GM12878 (cell line): ENCODE results near the gene SLC37A1. TPM values are rescaled to one million over a fixed set of nuclear protein-coding genes. Genes with fewer than 3 reads are reported as not detected.
A peak's percentile ranks its signal among the peaks of the same experiment; 100 is the strongest.

Experiments
- BCL3 ChIP-seq: IDR thresholded peaks from 2 replicates; pipeline ENCODE4 v1.6.1; 2011; ENCODE audit warnings: borderline replicate concordance, low read depth, mild to moderate bottlenecking, moderate library complexity, low read length; ENCODE audit not compliant: insufficient read depth, poor library complexity, severe bottlenecking
- CHD1 ChIP-seq: IDR thresholded peaks from 2 replicates; pipeline ENCODE4 v1.6.1; 2012; ENCODE audit warnings: low read depth, low read length, improper control_type of control experiment
- CUX1 ChIP-seq: IDR thresholded peaks from 2 replicates; pipeline ENCODE4 v1.6.1; 2012; ENCODE audit warnings: improper control_type of control experiment, low read depth, low read length; ENCODE audit not compliant: insufficient replicate concordance
- ELK1 ChIP-seq: IDR thresholded peaks from 2 replicates; pipeline ENCODE4 v1.6.1; 2012; ENCODE audit warnings: low read depth, low read length, improper control_type of control experiment
- ESRRA ChIP-seq: IDR thresholded peaks from 2 replicates; pipeline ENCODE4 v1.6.1; 2012; ENCODE audit warnings: mild to moderate bottlenecking, low read length, improper control_type of control experiment
- HCFC1 ChIP-seq: fragments of 150-350 bp; IDR thresholded peaks from 2 replicates; pipeline ENCODE4 v1.6.1; 2014; ENCODE audit warnings: low read length
- HDGF ChIP-seq: fragments of 450-650 bp; IDR thresholded peaks from 2 replicates; pipeline ENCODE4 v1.6.1; 2016; ENCODE audit warnings: antibody characterized with exemption
- HSF1 ChIP-seq: fragments of 150-350 bp; IDR thresholded peaks from 2 replicates; pipeline ENCODE4 v1.6.1; 2014; ENCODE audit warnings: mild to moderate bottlenecking, low read depth, low read length
- IRF4 ChIP-seq: IDR thresholded peaks from 2 replicates; pipeline ENCODE4 v1.6.1; 2011; ENCODE audit warnings: low read depth, low read length
- JUND ChIP-seq: IDR thresholded peaks from 2 replicates; pipeline ENCODE4 v1.6.1; 2012; ENCODE audit warnings: low read depth, mild to moderate bottlenecking, low read length, improper control_type of control experiment, moderate library complexity
- MYB ChIP-seq: fragments of 150-350 bp; IDR thresholded peaks from 2 replicates; pipeline ENCODE4 v1.6.1; 2014; ENCODE audit warnings: mild to moderate bottlenecking, low read depth, low read length, borderline replicate concordance
- NFXL1 ChIP-seq: fragments of 450-650 bp; IDR thresholded peaks from 2 replicates; pipeline ENCODE4 v1.6.1; 2017; ENCODE audit warnings: antibody characterized with exemption, mild to moderate bottlenecking, borderline replicate concordance
- NR2F1 ChIP-seq: fragments of 450-650 bp; conservative IDR thresholded peaks from 2 replicates; pipeline ENCODE4 v1.6.1; 2017; ENCODE audit warnings: mild to moderate bottlenecking
- POLR2A ChIP-seq: IDR thresholded peaks from 2 replicates; pipeline ENCODE4 v1.6.1; 2011; ENCODE audit warnings: low read depth, mild to moderate bottlenecking, low read length
- SIN3A ChIP-seq: IDR thresholded peaks from 2 replicates; pipeline ENCODE4 v1.6.1; 2012; ENCODE audit warnings: low read depth, low read length, improper control_type of control experiment
- SP1 ChIP-seq: IDR thresholded peaks from one replicate; pipeline ENCODE4 v1.6.1; 2011; ENCODE audit warnings: low read depth, low read length
- SREBF1 ChIP-seq: IDR thresholded peaks from 2 replicates; pipeline ENCODE4 v1.6.1; 2012; ENCODE audit warnings: mild to moderate bottlenecking, low read length
- SRF ChIP-seq, 2 experiments: IDR thresholded peaks; 2 replicates each; pipeline ENCODE4 v1.6.1; 2011; ENCODE audit warnings: low read depth in 2 of 2, low read length in 2 of 2, mild to moderate bottlenecking in 1 of 2, moderate library complexity in 1 of 2
- SUZ12 ChIP-seq: fragments of 200-600 bp; sonication (generic); IDR thresholded peaks from one replicate; pipeline ENCODE4 v1.6.1; 2018; ENCODE audit warnings: antibody characterized with exemption, mild to moderate bottlenecking; ENCODE audit not compliant: unreplicated experiment
- TAF1 ChIP-seq: IDR thresholded peaks from 2 replicates; pipeline ENCODE4 v1.6.1; 2011; ENCODE audit warnings: mild to moderate bottlenecking, low read depth, low read length, borderline replicate concordance
- TCF12 ChIP-seq: IDR thresholded peaks from 2 replicates; pipeline ENCODE4 v1.6.1; 2011; ENCODE audit warnings: low read depth, mild to moderate bottlenecking, low read length
- USF2 ChIP-seq: IDR thresholded peaks from 2 replicates; pipeline ENCODE4 v1.6.1; 2011; ENCODE audit warnings: low read depth, low read length, improper control_type of control experiment, borderline replicate concordance
- polyA plus RNA-seq, 11 experiments: library from polyadenylated mRNA; depleted of rRNA in 4 of 11; unstranded in 6 of 11; stranded (reverse) in 5 of 11; fragments of >200 nt; fragmentation: Nextera tagmentation in 4 of 11; fragmentation: Illumina TruSeq in 1 of 11; extraction: Ambion mirVana in 4 of 11; extraction: Trizol in 1 of 11; gene quantifications; 1 replicate in 1 of 11; 2 replicates in 10 of 11; pipeline versions ENCODE4 v1.2.1 to v1.2.3, GENCODE V29; 2011 to 2016; ENCODE audit warnings: inconsistent platforms in 2 of 11, missing spikeins in 2 of 11, low read depth in 1 of 11
- total RNA-seq, 4 experiments: library from RNA; depleted of rRNA in 3 of 4; stranded (reverse); fragments of >200 nt in 3 of 4; fragmentation: Illumina TruSeq in 1 of 4; extraction: Trizol in 1 of 4; gene quantifications; 2 replicates each; pipeline versions ENCODE4 v1.2.1 to v1.2.3, GENCODE V29; 2013 to 2021

The SLC37A1 gene
- total and polyA plus RNA-seq, 10 of the 15 experiments (the other 5 are each of a cell fraction or from before 2014, with no cell fraction given) = 1.1 to 35.5 (median 24.4) TPM

- TF ChIP-seq CHD1 (no peak), JUND (peak; percentile 20; the same call in 1 of the 2 replicates), TAF1 (no peak), SIN3A (no peak), NFXL1 (no peak), ELK1 (no peak), USF2 (peak; percentile 45), MYB (no peak), SP1 (peak; percentile 6), IRF4 (no peak), TCF12 (no peak), ESRRA (no peak), SUZ12 (no peak), POLR2A (no peak), CUX1 (no peak), HDGF (no peak), HCFC1 (no peak), SRF (IDR thresholded peaks at IDR 0.05; ENCODE audit: low read depth in 2 of 2, low read length in 2 of 2) (no peak), HSF1 (no peak), NR2F1 (peak; percentile 70; the same call in 1 of the 2 replicates), BCL3 (peak; percentile 11), SREBF1 (no peak)
These were observed 10.8 kb downstream of the SLC37A1 start (continued) for GRCh38 chr21:42524341-42525028.
